A549 treated with DMSO at 1 μM for 4 hours (cell line): ENCODE data around the gene NPFFR2. TPM values are rescaled to one million over a fixed set of nuclear protein-coding genes. Genes with fewer than 3 reads are reported as not detected.

ENCODE experiments used
- total RNA-seq: library from RNA; stranded (reverse); fragments of 200-300 nt; extraction: Qiagen RNA extraction; gene quantifications from 5 replicates; pipeline ENCODE4 v1.2.3, GENCODE V29; 2022; ENCODE audit warnings: low read depth

Gene NPFFR2
- total RNA-seq = 0.08 TPM in 1 of 5 replicates, not detected in the others

DNA sequence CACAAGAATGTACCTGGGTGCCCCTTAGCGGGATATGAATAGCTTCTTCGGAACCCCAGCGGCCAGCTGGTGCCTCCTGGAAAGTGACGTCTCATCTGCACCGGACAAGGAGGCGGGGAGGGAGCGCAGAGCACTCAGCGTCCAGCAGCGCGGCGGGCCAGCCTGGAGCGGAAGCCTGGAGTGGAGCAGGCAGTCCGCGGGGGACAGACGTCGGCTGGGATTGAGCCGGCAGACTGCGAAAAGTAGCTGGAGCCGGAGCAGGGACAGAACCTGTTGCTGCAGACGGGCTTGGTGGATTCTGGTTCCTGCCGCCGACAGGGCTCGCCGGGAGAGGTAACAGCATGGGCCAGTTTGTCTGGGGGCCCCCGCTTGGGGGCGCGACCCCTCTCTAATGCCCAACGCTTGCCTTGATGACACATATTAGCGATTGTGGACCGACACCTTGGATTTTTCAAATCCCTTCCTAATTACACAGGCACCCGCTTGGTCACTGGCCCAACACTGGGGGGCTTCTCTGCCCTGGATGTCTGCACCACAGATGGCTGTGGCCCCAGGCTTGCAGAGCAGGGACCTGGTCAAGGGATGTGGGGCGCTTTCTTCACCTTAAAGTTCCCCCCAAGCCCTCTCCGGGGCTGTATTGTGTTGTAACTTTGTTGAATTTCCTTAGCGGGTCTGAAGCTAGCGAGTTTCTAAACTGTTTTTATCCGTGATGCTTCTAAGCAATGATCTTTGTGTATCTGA, at the start of gene NPFFR2:
Gene NPFFR2 (plus strand): TSS at position 133 of the 741 bp plus-strand sequence. CDS start 96,592 bp downstream, outside the sequence.

Other genes starting within 250 kb of the NPFFR2 start
- gene GC, start 247.9 kb upstream of the NPFFR2 start, total RNA-seq = not detected in 5 replicates